Activated CD8-positive, alpha-beta memory T cell treated with anti-CD3 and anti-CD28 coated beads, Interleukin-2, amount 50 U/mL, for 1 hour (primary cell): ENCODE data around the gene TOP3A.
"Not testable (repeated sequence)": the region's sequence is repeated elsewhere in the genome, so short reads cannot be mapped to it uniquely, and the experiment has no call there.

Source experiments
- DNase-seq: peaks from one replicate; pipeline ENCODE4 v3.0.0-alpha.2; 2020; ENCODE audit errors: extremely low read depth

TOP3A gene

DNA sequence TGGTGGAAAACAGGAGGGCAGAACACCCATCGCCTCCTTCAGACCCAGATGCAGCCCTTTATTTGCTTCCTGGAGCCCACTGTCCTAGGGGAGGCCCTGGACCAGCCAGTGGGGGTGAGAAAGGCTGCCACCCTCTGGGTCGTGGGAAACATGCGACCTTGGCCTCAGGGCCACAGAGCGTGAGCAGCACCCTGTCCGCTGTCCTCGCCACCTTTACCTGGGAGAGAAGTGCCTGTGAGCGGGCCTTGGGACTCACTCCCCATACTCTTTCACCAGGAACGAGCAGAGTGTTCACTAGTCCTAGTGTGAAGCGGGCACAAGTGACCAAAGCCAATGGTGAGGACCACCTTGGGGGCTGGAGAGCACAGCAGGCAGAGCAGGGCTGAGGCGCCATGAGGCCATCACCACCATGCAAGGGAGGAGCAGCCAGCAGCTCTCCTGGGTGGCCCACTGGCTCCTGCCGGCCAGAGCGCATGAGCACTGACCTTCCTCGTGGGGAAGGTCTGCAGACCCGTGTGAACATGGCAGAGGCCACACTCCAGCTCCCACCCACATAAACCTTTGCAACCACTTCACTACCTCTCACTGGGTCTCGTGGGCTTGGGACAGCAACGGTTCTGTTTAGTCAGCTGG is 8.8 kb upstream of the TOP3A start:
- no peak for DNase-seq

DNA sequence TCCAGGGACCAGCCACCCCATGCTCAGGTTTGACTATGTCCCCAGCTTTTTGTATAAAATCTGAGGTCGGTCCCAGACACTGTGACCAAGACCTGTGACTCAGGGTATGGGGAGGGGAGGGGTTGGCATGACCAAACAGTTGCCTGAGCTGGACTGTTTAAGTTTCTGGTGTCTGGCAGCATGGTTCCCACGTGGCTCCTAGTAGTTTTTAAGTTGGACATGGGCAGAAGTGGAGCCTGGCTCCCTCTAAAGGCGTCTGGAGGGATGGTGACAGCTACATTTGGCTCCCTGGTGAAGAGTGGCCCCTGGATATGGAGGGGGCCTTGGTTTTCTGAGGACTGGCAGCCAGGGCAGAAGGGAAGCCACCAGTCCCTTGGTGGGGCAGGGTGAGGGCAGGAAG is 8.2 kb upstream of the TOP3A start:
- DNase-seq, result no peak

- DNase-seq, result no peak
These were observed 7.7 kb upstream of the TOP3A start for GRCh38 chr17:18322522-18322921.

GRCh38 chr17:18321309-18321708 is 6.5 kb upstream of the TOP3A start:
- no peak for DNase-seq

- no peak for DNase-seq
These were observed 5.5 kb upstream of the TOP3A start for GRCh38 chr17:18320301-18320700.

- DNase-seq, result no peak
These were observed 4.9 kb upstream of the TOP3A start for GRCh38 chr17:18319604-18320256.

GRCh38 chr17:18318771-18319450 is 4.1 kb upstream of the TOP3A start:
- no peak for DNase-seq

GRCh38 chr17:18318117-18318516 is 3.3 kb upstream of the TOP3A start:
- DNase-seq, result no peak

GRCh38 chr17:18315961-18316360 is 1.2 kb upstream of the TOP3A start:
- no peak for DNase-seq

DNA sequence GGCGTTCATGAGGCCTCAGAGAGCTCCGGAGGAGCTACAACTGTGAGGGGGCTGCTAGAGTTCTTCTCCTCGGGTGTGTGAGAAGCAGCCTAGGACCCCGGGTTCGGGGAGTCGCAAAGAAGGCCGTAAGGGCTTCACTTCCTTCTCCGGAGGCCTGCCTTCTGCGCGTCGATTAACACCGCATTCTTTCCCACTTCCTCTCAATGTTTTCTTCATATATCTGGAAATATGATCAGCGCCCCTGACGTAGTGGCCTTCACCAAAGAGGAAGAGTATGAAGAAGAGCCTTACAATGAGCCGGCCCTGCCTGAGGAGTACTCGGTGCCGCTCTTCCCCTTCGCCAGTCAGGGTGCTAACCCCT is 748 bp upstream of the TOP3A start:
- DNase-seq, result no peak

DNA sequence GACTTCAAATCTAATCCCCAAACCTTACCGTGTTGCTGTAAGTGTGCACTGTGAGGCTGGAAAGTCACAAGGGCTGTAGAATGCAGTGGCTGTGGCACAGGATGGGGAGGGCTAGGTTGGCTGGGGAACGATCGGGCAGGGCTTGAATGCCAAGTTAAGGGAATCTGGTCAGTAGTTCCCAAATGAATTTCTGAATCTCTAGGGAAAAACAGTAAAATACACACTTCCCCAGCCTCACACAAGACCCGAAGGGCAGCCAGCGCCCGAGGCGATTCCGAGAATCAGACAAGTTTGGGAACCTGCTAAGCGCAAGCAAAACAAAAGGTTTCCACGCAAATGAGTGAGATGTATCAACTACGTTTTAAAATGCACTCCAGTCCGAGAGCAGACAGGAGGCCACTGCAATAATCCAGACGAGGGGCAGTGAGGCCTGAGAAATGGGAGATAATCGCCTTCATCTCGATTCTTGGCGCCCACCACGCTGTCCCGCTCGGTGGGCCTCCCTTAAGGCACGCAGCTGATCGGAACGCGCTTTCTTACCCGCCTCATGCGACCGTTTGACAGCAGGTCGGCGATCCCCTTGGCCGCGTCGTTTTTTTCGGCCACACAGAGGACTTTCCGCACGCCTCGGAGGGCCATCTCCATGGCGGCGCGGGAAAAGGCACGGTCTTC is 599 bp downstream of the TOP3A start:
- DNase-seq, result no peak

DNA sequence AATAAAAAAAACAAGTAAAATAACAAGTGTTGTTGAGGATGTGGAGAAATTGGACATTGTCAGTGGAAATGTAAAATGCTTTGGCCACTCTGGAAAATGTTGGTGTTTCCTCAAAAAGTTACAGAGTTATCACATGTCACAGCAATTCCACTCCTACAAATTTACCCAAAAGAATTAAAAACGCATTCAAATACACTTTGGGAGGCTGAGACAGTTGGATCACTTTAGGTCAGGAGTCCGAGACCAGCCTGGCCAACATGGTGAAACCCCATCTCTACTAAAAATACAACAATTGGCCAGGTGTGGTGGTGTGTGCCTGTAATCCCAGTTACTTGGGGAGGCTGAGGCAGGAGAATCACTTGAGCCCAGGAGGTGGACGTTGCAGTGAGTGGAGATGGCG is 5.6 kb downstream of the TOP3A start:
- no peak for DNase-seq

GRCh38 chr17:18303206-18303605 is 11.6 kb downstream of the TOP3A start:
- not testable (repeated sequence) for DNase-seq

DNA sequence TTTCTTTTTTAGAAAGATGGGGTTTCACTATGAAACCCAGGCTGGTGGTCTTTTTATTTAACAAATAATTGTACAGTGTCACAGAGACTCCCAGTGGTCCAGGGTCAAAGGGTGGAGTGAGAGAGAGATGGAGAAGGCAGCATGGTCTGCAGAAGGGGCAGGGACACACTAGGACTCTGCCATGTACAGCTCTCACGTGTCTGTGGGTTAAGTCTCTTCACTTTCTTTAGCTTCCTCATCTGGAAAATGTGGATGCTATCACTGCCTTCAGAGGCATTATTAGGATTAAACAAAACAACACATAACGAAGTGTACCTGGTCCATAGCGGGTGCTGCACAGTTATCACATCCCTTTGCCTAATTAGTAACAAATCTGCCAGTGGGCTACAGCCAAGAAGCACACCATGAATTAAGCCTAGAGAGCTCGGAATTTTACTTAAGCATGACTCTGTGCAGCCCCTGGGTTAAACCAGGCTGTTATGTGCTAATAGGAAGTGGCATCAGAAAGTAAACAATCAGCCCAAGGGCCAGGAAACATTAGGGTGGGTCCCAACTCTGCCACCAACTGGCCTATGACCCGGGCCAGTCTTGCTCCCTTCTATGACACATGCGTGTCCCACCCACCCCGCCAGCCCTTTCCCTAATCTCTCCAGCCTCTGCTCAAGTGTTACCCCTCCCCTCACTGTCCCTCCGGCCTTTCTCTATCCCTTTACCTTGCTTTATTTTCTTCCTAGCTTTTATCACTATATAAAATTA is 13.9 kb downstream of the TOP3A start:
- DNase-seq, result no peak

GRCh38 chr17:18298061-18298460 is 16.7 kb downstream of the TOP3A start:
- DNase-seq, result not testable (repeated sequence)

- no peak for DNase-seq
These were observed 22.9 kb downstream of the TOP3A start for GRCh38 chr17:18291718-18292540.

DNA sequence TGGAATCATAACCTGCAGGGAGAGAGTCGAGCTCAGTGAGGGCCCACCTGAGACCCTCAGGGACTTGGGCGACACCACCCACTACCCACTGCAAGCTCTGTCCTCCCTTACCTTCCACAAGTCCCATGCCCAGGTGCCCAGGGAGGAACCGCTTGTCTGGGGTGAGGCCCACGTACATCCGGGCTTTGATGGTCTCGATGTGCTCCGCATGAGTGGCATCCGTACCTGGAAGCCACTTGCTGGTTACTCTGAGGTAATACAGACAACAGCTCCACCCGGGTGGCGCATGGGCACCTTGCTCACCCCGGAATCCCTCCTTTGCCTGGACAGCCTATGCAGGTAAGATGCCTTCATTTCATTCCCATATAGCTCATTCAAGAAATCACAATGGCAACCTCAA is 29.5 kb downstream of the TOP3A start:
- DNase-seq, result no peak

DNA sequence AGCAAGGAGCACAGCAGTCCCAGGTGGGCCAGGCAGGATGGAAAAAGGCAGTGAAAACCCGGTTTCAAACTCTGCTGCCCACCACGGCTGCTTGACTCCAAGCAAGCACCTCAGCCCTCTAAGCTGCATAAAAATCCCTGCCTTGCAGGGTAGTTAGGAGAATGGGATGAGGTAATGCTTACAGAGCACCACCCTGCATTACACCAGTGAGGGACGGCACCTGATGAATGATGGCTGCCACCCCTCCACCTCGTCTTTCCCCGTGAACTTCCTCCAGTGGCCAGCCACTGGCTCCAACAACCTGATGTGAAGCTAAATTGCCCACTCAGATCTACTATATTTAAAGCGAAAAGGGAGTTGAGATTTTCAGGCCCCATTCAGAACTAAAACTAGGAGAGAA is 33.0 kb downstream of the TOP3A start:
- DNase-seq, result no peak

DNA sequence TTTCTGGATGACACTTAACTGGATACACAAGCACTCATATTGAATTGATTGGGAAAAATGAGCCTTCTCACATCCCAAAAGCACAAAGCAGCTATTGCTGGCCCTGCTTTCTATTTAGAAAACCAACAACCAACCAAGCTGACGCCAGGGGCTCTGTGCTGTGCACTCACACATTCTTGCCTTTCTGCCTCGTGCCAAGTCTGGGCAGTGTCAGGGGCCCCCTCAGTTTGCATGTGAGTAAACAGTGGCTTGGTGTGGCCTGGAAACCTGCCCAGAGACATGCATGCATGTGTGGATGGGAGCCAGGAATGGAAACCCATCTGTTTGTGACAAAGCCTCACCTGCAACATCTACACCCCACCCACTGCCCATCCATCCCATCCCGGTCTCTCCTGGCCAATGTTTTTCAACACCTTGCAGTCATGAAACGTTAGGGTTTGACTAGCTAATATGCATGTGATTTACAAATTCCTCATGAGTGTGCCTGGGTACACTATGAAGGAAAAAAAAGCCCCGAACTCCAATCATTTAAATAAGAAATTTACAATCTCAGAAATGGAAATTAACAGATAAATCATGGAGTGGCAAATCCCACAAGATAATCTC is 33.9 kb downstream of the TOP3A start:
- no peak for DNase-seq

- DNase-seq, result no peak
These were observed 34.5 kb downstream of the TOP3A start for GRCh38 chr17:18280249-18280648.

GRCh38 chr17:18278867-18279266 is 35.9 kb downstream of the TOP3A start:
- no peak for DNase-seq
